GM23248 (cell line): ENCODE results near the gene FMNL3.

Experiments
- EZH2 ChIP-seq: fragments of 200-600 bp; sonication (generic); IDR thresholded peaks from 2 replicates; pipeline ENCODE4 v1.6.1; 2018; ENCODE audit warnings: antibody characterized with exemption, mild to moderate bottlenecking; ENCODE audit not compliant: insufficient read depth, poor library complexity, severe bottlenecking
- EZH2phosphoT487 ChIP-seq: fragments of 200-600 bp; sonication (generic); IDR thresholded peaks from 2 replicates; pipeline ENCODE4 v1.6.1; 2018; ENCODE audit warnings: antibody characterized with exemption, moderate library complexity, mild to moderate bottlenecking, low read depth; ENCODE audit not compliant: insufficient read depth

DNA sequence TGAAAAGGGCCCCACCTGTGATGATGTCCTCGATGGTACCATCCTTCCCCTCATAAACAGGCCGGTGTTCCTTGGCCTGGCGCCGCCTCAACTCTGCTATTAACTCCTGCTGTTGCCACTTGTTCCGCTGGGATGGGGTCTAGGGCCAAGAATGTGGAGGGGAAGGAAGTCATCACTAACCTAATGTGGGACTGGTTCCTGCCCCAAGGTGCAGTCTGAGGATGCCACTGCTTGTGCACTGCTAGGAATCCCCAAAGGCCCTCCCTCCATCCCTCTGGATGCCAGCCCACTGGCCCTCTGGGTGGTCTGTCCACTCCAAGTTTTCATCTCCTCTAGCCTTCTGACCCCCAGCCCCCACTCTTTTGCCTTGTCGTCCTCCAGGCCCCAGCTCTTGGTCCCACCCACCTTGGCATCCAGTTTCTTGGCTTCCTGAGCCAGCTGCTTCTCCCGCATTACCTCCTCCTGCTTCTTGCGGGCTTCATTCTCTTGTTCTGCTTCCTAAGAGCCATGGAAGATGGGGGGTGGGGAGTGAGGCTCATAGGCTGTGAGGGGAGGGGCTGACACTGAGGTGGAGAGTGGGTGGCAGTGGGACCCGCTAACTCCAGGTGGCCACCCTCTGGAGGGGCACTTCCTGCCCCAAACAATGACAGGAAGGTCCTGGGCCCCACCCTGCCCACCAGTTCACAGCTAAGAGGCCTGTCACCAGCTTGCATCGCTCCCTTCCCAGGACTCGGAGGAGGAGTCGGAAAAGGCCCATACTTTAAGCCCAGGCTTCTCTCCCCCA lies 60.1 kb downstream of the FMNL3 start:
- TF ChIP-seq EZH2 (no peak), EZH2phosphoT487 (no peak)
